Gastrocnemius medialis (tissue), 4 donors: Measurements from ENCODE around the gene POU2F2.

Experiments
- POLR2A ChIP-seq, 2 donors: fragments of 450-650 bp; IDR thresholded peaks; one replicate each; pipeline ENCODE4 v1.6.1; 2017; ENCODE audit warnings: antibody characterized with exemption in 2 of 2, mild to moderate bottlenecking in 2 of 2, moderate library complexity in 2 of 2
- TF ChIP-seq, protein P1 (sequence below), 5 experiments: fragments of 450-650 bp in 3 of 5; fragments of 200-600 bp in 2 of 5; sonication (generic) in 2 of 5; IDR thresholded peaks in 4 of 5; conservative IDR thresholded peaks in 1 of 5; 1 replicate in 4 of 5; 2 replicates in 1 of 5; pipeline ENCODE4 v1.5.1; 2016 to 2019; ENCODE audit warnings: antibody characterized with exemption in 5 of 5, mild to moderate bottlenecking in 3 of 5, moderate library complexity in 3 of 5

DNA sequence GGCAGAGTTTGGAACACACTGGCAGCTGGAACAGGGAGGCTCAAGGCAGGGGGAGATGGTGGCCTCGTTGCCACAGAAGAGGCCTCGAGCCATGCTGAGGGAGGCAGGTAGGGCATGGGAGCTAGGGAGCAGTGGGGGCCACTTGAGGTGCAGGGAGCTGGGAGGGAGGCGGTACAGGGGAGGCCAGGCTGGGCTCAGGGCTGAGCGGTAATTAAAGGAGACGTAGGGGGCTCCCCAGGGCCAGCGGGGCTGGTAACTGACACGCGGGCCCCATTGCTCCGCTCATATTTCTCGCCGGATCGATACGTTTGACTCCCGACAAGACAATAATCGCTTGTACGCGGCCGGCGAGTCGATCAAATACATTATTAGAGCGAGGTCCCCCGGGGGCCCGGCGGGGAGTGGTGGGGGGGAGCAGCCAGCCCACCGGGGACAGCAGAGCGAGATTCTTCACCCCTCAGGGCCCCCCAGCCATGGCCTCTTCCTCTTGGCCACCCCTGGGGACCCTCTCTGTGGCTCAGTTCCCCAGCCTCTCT, 2.4 kb upstream of the POU2F2 start:
- TF ChIP-seq, protein P1, sequence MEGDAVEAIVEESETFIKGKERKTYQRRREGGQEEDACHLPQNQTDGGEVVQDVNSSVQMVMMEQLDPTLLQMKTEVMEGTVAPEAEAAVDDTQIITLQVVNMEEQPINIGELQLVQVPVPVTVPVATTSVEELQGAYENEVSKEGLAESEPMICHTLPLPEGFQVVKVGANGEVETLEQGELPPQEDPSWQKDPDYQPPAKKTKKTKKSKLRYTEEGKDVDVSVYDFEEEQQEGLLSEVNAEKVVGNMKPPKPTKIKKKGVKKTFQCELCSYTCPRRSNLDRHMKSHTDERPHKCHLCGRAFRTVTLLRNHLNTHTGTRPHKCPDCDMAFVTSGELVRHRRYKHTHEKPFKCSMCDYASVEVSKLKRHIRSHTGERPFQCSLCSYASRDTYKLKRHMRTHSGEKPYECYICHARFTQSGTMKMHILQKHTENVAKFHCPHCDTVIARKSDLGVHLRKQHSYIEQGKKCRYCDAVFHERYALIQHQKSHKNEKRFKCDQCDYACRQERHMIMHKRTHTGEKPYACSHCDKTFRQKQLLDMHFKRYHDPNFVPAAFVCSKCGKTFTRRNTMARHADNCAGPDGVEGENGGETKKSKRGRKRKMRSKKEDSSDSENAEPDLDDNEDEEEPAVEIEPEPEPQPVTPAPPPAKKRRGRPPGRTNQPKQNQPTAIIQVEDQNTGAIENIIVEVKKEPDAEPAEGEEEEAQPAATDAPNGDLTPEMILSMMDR (IDR thresholded peaks at IDR 0.05 in 4 of 5, conservative IDR thresholded peaks at IDR 0.05 in 1 of 5): no peak
- no peak for TF ChIP-seq POLR2A (IDR thresholded peaks at IDR 0.05)
